ENCODE measurements around the gene DALRD3.

The DALRD3 gene
- total RNA-seq = 19.3 to 32.5 reads per million in 2 donors

- DNase-seq = peak; percentile 26 to 73 (median 52)
Observed at GRCh38 chr3:49017971-49018706, at the start of gene DALRD3. Gene DALRD3 (minus strand): TSS chr3:49018580. CDS start chr3:49018564, 16 bp downstream.

- DNase-seq = no peak
Observed at GRCh38 chr3:49058011-49058410, 39.6 kb upstream of the DALRD3 start.

GRCh38 chr3:49057268-49057667 is 38.9 kb upstream of the DALRD3 start:
- DNase-seq = no peak

GRCh38 chr3:49054344-49054862 is 36.0 kb upstream of the DALRD3 start:
- DNase-seq = no peak

GRCh38 chr3:49053543-49053942 is 35.2 kb upstream of the DALRD3 start:
- no peak for DNase-seq

- no peak for DNase-seq
Observed at GRCh38 chr3:49035281-49035680, 16.9 kb upstream of the DALRD3 start.

- no peak for DNase-seq
Observed at GRCh38 chr3:49034650-49035049, 16.3 kb upstream of the DALRD3 start.

- DNase-seq = no peak
Observed at GRCh38 chr3:49032646-49033304, 14.4 kb upstream of the DALRD3 start.

GRCh38 chr3:49030321-49030720 is 11.9 kb upstream of the DALRD3 start:
- no peak for DNase-seq

- no peak for DNase-seq
Observed at GRCh38 chr3:49029563-49029884, 11.1 kb upstream of the DALRD3 start.

- peak; percentile 85 to 94 (median 90) for DNase-seq
Observed at GRCh38 chr3:49028673-49029562, 10.5 kb upstream of the DALRD3 start, which contains the start of gene IMPDH2. Gene IMPDH2 (minus strand): TSS chr3:49029398. CDS start chr3:49029350, 48 bp downstream.

- DNase-seq = no peak
Observed at GRCh38 chr3:49028298-49028672, 9.9 kb upstream of the DALRD3 start.

GRCh38 chr3:49027634-49028033 is 9.3 kb upstream of the DALRD3 start:
- DNase-seq = no peak

- no peak for DNase-seq
Observed at GRCh38 chr3:49026536-49026935, 8.2 kb upstream of the DALRD3 start.

GRCh38 chr3:49025793-49026520 is 7.6 kb upstream of the DALRD3 start:
- DNase-seq = no peak

GRCh38 chr3:49025005-49025792 is 6.8 kb upstream of the DALRD3 start:
- DNase-seq = no peak

- no peak for DNase-seq
Observed at GRCh38 chr3:49024449-49024848, 6.1 kb upstream of the DALRD3 start.

- no peak for DNase-seq
Observed at GRCh38 chr3:49023775-49024174, 5.4 kb upstream of the DALRD3 start.

GRCh38 chr3:49022688-49023171 is 4.3 kb upstream of the DALRD3 start:
- no peak for DNase-seq

- peak; percentile 84 to 94 (median 87) for DNase-seq
Observed at GRCh38 chr3:49021813-49022687, 3.7 kb upstream of the DALRD3 start, which contains the start of gene NDUFAF3. Gene NDUFAF3 (plus strand): TSS chr3:49022121. CDS start chr3:49022145, 24 bp downstream.

Measured in T-helper 2 cell (primary cell).